ENCODE data around the gene SOCS3.

The SOCS3 gene

DNA sequence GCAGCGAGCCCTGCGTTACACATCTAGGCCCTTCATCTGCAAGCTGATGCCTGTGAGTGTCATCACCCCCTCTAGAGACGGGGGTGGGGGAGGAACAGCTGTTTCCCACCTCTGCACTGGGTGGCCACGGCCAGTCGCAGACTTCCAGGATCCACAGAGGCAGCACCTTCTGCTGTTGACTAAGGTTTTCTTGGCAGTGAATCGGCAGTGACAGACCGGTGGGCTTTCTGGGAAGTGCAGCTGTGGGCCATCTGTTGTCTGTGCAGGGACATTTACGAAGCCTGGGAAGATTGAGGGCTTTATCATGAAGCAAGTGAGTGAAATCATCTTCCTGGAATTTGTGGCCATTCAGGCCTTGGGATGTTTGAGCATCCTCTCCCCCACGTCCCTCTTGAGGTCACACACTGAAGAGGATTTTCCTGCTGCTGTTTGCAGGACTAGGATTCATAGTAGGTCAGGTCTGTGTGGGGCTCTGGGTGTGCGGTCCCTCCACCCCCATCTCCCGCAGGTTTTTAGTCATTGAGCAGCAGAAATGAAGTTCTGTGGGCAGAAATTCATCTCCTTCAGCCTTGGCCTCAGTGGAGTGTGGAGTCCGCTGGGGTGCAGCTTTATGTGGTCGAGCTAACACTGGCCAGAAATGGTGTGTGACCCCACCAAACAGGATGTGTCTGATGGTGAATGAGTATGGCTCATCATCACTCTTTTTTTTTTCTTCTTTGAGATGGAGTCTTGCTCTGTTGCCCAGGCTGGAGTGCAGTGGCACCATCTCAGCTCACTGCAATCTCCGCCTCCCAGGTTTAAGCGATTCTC, 30.6 kb upstream of the SOCS3 start:
- no peak for DNase-seq

DNA sequence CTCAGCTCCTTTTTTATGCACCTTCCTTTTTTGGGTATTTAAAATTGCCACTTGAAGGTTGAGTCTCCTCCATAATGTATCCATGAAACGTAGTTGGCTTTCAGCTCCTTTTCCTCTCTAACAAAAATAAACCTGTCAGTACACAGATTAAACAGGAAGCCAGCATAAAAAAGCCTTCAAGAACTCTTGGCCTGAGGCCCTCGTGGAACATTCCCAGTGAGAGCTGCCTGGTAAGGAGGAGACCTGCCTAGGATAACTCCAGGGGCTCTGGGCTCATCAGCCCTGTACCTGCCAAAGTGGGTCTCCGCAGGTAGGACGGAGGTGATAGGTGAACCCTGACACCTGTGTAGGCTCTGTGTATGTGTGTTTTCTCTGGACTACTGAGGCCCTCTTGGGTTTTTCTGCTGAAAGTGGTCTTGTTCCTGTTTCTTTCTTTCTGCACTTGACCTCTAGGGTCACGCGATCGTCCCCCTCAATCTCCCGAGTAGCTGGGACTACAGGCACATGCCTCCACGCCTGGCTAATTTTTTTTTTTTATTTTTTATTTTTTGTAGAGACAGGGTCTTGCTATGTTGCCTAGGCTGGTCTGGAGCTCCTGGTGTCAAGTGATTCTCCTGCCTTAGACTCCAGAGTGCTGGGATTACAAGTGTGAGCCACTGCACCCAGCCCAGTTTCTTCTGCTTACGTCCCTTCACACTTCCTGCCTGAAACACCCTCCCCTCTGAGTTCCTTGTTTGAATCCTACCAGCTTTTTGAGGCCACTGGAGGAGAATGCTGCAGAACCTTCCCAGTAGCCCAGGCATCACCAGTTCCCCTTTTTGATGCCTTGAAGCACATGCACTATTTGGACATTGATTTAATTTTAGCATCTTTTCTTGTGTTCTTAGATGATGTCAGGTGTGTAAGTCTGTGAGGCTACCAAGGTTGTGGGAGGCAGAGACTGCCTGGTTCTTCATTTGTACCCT, 28.4 kb upstream of the SOCS3 start:
- no peak for DNase-seq

- no peak for DNase-seq
Observed at GRCh38 chr17:78384479-78385175, 24.8 kb upstream of the SOCS3 start.

- no peak for DNase-seq
Observed at GRCh38 chr17:78383725-78384471, 24.0 kb upstream of the SOCS3 start.

GRCh38 chr17:78381601-78382232, 21.8 kb upstream of the SOCS3 start:
- no peak for DNase-seq

DNA sequence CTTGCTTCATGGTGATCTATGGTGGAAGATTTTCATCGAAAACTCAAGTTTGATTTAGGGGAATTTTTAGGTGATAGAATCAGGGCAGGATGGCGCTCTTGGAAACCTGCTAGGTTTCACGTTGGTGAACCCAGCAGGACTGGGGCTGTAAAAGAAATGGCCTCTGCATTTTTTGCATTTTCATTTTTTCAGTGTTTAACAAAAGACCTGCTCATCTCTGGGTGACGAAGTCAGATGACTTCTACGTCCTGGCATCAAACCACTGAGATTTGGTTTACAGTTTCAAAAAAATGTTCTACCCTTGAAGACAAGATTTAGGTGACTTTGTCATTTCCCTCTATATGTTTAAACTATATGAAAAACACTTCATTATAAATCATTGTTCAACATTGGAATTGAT, 20.5 kb upstream of the SOCS3 start:
- no peak for DNase-seq

GRCh38 chr17:78379131-78379491, 19.2 kb upstream of the SOCS3 start:
- no peak for DNase-seq

DNA sequence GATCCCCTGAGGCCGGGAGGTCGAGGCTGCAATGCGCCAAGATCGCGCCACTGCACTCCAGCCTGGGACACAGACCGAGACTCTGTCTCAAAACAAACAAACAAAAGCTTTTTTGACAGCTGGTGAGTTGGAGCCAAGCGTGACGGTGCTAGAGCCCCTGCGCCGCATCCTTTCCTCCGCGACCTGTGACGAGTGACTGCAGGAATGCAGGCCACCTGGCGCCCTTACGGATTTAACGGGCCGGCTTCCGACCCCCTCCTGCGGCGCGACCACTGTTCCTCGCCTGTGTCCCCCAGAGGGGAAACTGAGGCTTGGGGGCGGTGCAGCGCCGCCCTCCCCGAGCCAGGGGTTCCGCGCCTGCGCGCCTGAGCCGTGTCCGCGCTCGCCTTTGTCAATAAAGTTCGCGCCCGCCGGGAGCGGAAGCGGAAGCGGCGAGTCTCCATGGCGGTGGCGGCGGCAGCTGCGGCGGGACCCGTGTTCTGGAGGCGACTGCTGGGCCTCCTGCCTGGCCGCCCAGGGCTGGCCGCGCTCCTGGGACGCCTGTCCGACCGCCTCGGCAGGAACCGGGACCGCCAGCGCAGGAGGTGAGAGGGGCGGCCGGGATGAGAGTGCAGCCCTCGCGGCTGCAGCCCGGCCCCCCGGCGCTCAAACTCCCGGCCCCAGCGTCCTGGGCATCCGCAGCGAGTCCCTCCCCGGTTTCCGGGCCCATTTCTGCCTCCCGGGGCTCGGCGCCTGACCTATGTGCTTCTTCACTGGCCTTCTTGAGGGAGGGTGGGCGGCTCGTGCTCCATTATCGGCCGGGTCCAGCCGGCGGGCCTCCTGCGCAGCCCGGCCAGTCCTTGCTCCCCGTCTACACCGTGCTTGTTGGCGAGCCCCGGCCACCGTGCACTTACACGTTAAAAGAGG, 18.6 kb upstream of the SOCS3 start, which contains the start of gene PGS1:
Gene PGS1, plus strand, starts transcription at position 425 of the 906 bp plus-strand sequence. Its CDS starts 17 bp downstream, at position 442.
- DNase-seq, result peak; percentile 65

GRCh38 chr17:78377858-78378224, 18.0 kb upstream of the SOCS3 start:
- DNase-seq, result no peak

- no peak for DNase-seq
Observed at GRCh38 chr17:78376161-78376560, 16.3 kb upstream of the SOCS3 start.

DNA sequence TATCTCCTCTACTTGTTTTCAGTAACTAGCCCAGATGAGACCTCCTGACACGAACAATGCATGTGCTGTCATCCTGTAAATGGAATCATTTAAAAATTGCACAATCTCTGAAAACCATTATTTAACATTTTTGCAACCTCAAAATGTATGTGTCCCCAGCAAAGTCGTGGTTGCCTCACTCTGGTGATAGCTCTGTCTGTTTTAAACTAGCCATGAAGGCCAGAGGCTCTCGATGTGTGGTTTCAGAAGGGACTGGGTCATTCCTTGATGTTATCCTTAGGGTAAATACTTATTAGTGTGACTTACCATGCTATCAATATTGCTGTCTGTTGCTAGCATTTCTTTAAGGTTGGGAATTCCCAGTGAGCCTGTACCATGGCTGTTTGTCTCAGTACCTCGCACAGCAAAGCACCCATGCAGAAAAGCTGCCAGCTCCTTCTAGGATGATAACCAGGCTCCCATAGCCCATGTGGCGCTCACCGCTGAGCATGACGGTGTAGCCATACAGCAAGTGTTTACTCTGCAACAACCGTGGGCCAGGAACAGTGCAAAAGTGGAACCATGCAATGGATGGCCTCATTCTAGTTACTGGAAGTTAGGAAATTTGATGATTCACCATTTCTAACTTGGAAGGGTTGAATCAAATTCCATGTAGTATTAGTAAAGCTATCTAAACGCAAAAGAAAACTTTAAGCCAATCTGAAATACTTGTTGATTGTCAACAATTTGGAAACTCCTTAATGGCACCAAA, 15.7 kb upstream of the SOCS3 start:
- DNase-seq, result no peak

- no peak for DNase-seq
Observed at GRCh38 chr17:78374631-78375274, 14.9 kb upstream of the SOCS3 start.

- no peak for DNase-seq
Observed at GRCh38 chr17:78374189-78374588, 14.3 kb upstream of the SOCS3 start.

- DNase-seq, result no peak
Observed at GRCh38 chr17:78372841-78373240, 13.0 kb upstream of the SOCS3 start.

DNA sequence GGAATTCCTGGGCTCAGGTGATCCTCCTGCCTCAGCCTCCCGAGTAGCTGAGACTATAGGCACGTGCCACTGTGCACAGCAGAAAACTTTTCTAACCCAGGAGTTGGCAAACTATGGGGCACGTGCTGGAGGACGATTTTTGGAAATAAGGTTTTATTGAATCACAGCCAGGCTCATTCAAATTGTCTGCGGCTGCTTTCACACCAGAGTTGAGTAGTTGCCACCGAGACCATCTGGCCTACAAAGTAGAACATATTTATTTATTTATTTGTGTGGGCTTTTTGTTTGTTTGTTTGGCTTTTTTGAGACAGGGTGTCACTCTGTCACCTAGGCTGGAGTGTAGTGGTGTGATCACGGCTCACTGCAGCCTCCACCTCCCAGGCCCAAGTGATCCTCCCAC, 11.2 kb upstream of the SOCS3 start:
- DNase-seq, result no peak

- DNase-seq, result no peak
Observed at GRCh38 chr17:78369791-78370381, 10.0 kb upstream of the SOCS3 start.

DNA sequence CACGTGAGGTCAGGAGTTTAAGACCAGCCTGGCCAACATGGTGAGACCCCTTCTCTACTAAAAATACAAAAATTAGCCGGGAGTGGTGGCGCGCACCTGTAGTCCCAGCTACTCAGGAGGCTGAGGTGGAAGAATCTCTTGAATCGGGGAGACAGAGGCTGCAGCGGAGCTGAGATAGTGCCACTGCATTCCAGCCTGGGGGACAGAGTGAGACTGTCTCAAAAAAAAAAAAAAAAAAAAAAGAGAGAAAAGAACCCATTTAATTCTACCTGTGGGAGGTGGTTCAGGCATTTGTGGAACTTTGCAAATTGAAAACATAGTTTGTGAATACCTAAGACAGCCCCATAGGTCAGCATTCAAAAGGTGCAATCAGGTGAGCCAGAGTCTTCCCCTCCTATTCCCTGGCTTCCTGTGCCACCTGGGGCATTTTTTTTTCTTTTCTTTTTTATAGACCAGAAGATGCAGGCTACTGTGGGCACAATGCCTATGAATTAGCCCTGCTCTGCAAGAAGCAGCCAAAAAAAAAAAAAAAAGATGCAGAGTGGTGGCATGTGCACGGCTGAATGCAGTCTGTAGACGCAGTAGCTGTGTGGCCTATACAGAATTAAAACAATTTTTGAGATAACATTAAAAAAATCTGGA, 9.1 kb upstream of the SOCS3 start:
- DNase-seq, result no peak

DNA sequence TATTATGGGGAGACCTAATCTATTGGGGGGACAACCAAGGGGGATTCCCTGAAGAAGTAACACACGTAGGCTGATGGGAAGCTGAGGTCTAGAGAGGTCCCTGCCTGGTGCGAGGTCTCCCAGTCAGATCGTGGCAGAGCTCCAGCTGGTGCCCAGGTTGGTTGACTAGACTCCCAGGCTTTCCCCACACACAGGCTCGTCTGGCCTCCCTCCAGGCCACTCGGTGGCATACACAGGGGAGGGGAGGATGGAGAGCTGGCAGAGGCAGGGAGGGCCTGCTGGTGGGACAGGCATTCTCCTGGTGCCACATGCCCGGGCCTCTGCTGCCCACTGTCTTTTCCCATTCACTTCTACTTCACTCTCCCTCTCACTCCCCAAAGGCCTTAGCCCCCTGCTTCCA, 8.5 kb upstream of the SOCS3 start:
- no peak for DNase-seq

- DNase-seq, result no peak
Observed at GRCh38 chr17:78367193-78367592, 7.3 kb upstream of the SOCS3 start.
